HepG2 (cell line): ENCODE data around the gene TBCCD1. TPM values are rescaled to one million over a fixed set of nuclear protein-coding genes. Genes with fewer than 3 reads are reported as not detected.

Experiments
- ATAC-seq: fragments of 200-7000 bp; cut with Tn5 transposase; 3 replicates; pipeline ENCODE4 v1.9.1; 2020; ENCODE audit warnings: mild to moderate bottlenecking, moderate library complexity
- BruUV-seq: library from RNA; stranded (reverse); fragments of 400-500 nt; replicated peaks from 2 replicates; lab custom pipeline; 2021; lab: Mats Ljungman, UMichigan
- CTCF ChIA-PET: fragments of 300-600 bp; formaldehyde crosslinking; extraction: SDS; loops from one replicate; lab custom pipeline; 2021; ENCODE audit warnings: low total read pairs, inconsistent platforms, low intra/inter-chr PET ratio; lab: Yijun Ruan, JAX
- POLR2A ChIA-PET: fragments of 350-600 bp; sonication (Branson Sonifier 250); formaldehyde crosslinking; loops from one replicate; lab custom pipeline; 2020; ENCODE audit warnings: antibody characterized with exemption, inconsistent platforms; lab: Yijun Ruan, JAX
- DNase-seq: peaks from one replicate; pipeline ENCODE4 v3.0.0-alpha.2; 2015; ENCODE audit warnings: low spot score
- FAIRE-seq: peaks from 3 replicates; lab custom pipeline; 2011; peaks lifted over from hg19 to GRCh38; lab: Jason Lieb, UNC
- H2AFZ ChIP-seq: one replicate; pipeline ENCODE4 v1.6.1; 2011; ENCODE audit warnings: low read length, inconsistent platforms
- H3K27ac ChIP-seq: fragments of 300-600 bp; 3 replicates; pipeline ENCODE4 v1.8.0; 2011; ENCODE audit warnings: mixed run types, mild to moderate bottlenecking, mixed read lengths, low read length, inconsistent platforms; ENCODE audit not compliant: insufficient read depth; ENCODE audit errors: extremely low read length
- H3K27me3 ChIP-seq, 2 experiments: fragments of 200-600 bp in 1 of 2; 2 replicates in 1 of 2; 3 replicates in 1 of 2; pipeline versions ENCODE4 v1.6.0 to v1.8.0; 2011; ENCODE audit warnings: low read length in 2 of 2, mild to moderate bottlenecking in 2 of 2, moderate library complexity in 2 of 2, inconsistent platforms in 1 of 2; ENCODE audit not compliant: insufficient read depth in 2 of 2, control insufficient read depth in 1 of 2
- H3K36me3 ChIP-seq, 2 experiments: fragments of 200-600 bp in 1 of 2; replicated peaks in 1 of 2; 2 replicates in 1 of 2; 3 replicates in 1 of 2; pipeline versions ENCODE4 v1.5.1 to v1.8.0; 2011; ENCODE audit warnings: low read length in 2 of 2, inconsistent platforms in 1 of 2; ENCODE audit not compliant: insufficient read depth in 2 of 2, control insufficient read depth in 1 of 2
- H3K4me1 ChIP-seq: 2 replicates; pipeline ENCODE4 v1.5.1; 2012; ENCODE audit warnings: low read length, inconsistent platforms; ENCODE audit not compliant: insufficient read depth
- H3K4me2 ChIP-seq: 2 replicates; pipeline ENCODE4 v1.6.0; 2011; ENCODE audit warnings: low read depth, low read length, inconsistent platforms
- H3K4me3 ChIP-seq, 3 experiments: fragments of 200-600 bp in 1 of 3; sonication (generic), shearing (Covaris generic) in 1 of 3; replicated peaks in 1 of 3; 2 replicates each; pipeline ENCODE4 v1.5.1; 2011 to 2016; ENCODE audit warnings: low read length in 3 of 3, inconsistent platforms in 2 of 3, low read depth in 2 of 3, mild to moderate bottlenecking in 2 of 3, control low read depth in 1 of 3, mixed read lengths in 1 of 3; ENCODE audit not compliant: insufficient read depth in 1 of 3
- H3K79me2 ChIP-seq: one replicate; pipeline ENCODE4 v1.6.1; 2011; ENCODE audit warnings: low read length, inconsistent platforms; ENCODE audit not compliant: insufficient read depth
- H3K9ac ChIP-seq: 2 replicates; pipeline ENCODE4 v1.6.0; 2011; ENCODE audit warnings: mild to moderate bottlenecking, low read depth, low read length, inconsistent platforms; ENCODE audit not compliant: insufficient read depth
- H3K9me3 ChIP-seq: 2 replicates; pipeline ENCODE4 v1.5.1; 2012; ENCODE audit warnings: mild to moderate bottlenecking, low read length
- H4K20me1 ChIP-seq: 2 replicates; pipeline ENCODE4 v1.6.0; 2011; ENCODE audit warnings: inconsistent platforms, mild to moderate bottlenecking, low read length, moderate library complexity; ENCODE audit not compliant: insufficient read depth
- HNF4A ChIP-seq: sonication (generic); formaldehyde crosslinking; IDR thresholded peaks from 2 replicates; pipeline ENCODE4 v1.4.0; 2020; ENCODE audit warnings: missing genetic modification reagents
- NR2F2 ChIP-seq: IDR thresholded peaks from 2 replicates; pipeline ENCODE4 v1.6.1; 2012; ENCODE audit warnings: low read depth, inconsistent platforms, borderline replicate concordance
- NR2F6 ChIP-seq, 2 experiments: IDR thresholded peaks; 2 replicates each; pipeline ENCODE4 v1.6.1; 2016; ENCODE audit warnings: antibody characterized with exemption in 1 of 2, mild to moderate bottlenecking in 1 of 2
- PCBP2 ChIP-seq: fragments of 200-400 bp; formaldehyde crosslinking; optimal IDR thresholded peaks from 2 replicates; pipeline ENCODE3; 2018; ENCODE audit warnings: low read length, low read depth; ENCODE audit not compliant: poor library complexity, severe bottlenecking
- POGZ ChIP-seq: sonication (generic); formaldehyde crosslinking; IDR thresholded peaks from 2 replicates; pipeline ENCODE4 v1.4.0; 2020; ENCODE audit warnings: mild to moderate bottlenecking, missing genetic modification reagents
- RBAK ChIP-seq: sonication (generic); formaldehyde crosslinking; IDR thresholded peaks from 2 replicates; pipeline ENCODE4 v1.5.1; 2020; ENCODE audit warnings: mild to moderate bottlenecking, missing genetic modification reagents
- ZNF121 ChIP-seq: sonication (generic); formaldehyde crosslinking; IDR thresholded peaks from 2 replicates; pipeline ENCODE4 v1.5.0; 2020; ENCODE audit warnings: mild to moderate bottlenecking, missing genetic modification reagents
- ZNF646 ChIP-seq: sonication (generic); formaldehyde crosslinking; IDR thresholded peaks from 2 replicates; pipeline ENCODE4 v1.9.0; 2021; ENCODE audit warnings: mild to moderate bottlenecking, missing genetic modification reagents
- ZNF772 ChIP-seq: sonication (generic); formaldehyde crosslinking; IDR thresholded peaks from 2 replicates; pipeline ENCODE4 v1.5.0; 2020; ENCODE audit warnings: mild to moderate bottlenecking, missing genetic modification reagents
- ZNF816 ChIP-seq: sonication (generic); formaldehyde crosslinking; IDR thresholded peaks from 2 replicates; pipeline ENCODE4 v1.8.0; 2022; ENCODE audit warnings: missing genetic modification reagents, mild to moderate bottlenecking, borderline replicate concordance
- WGBS: methylation state at CpG from one replicate; pipeline ENCODE4 v1.1.6; 2017; ENCODE audit warnings: low lambda C conversion rate; 5-methylcytosine and 5-hydroxymethylcytosine counted together
- in situ Hi-C: cut with HindIII; loops from 2 replicates; pipeline ENCODE4 v1.10.0; 2017; ENCODE audit warnings: low pct_unique_long_range_greater_than_20kb; ENCODE audit not compliant: extremely low pct_ligation_motif_present
- intact Hi-C: fragments of 100-400 bp; cut with micrococcal nuclease; formaldehyde crosslinking; loops from one replicate; pipeline ENCODE4 v1.10.0; 2022; ENCODE audit not compliant: unreplicated experiment
- polyA plus RNA-seq, 8 experiments: library from polyadenylated mRNA; depleted of rRNA in 3 of 8; stranded (reverse) in 7 of 8; unstranded in 1 of 8; fragments of >200 nt; fragmentation: Illumina TruSeq in 4 of 8; extraction: Trizol in 4 of 8; gene quantifications; 2 replicates each; pipeline versions ENCODE4 v1.2.1 to v1.2.3, GENCODE V29; 2011 to 2016; ENCODE audit warnings: low read depth in 4 of 8, missing spikeins in 1 of 8, mixed read lengths in 1 of 8; ENCODE audit not compliant: insufficient read depth in 1 of 8
- total RNA-seq, 5 experiments: library from RNA; depleted of rRNA; stranded (reverse); fragments of >200 nt; fragmentation: Illumina TruSeq; extraction: Trizol; gene quantifications; 2 replicates each; pipeline ENCODE4 v1.2.3, GENCODE V29; 2016; ENCODE audit warnings: low read depth in 1 of 5

The TBCCD1 gene
- total and polyA plus RNA-seq, 2 of the 13 experiments (the other 11 are each of a cell fraction or from before 2014, with no cell fraction given): 13.6 to 16.2 TPM

GRCh38 chr3:186566772-186567071 is 417 bp downstream of the TBCCD1 start:
- peaks cover 38% of the 10 kb centered on the region for H3K79me2 ChIP-seq
- in situ Hi-C loops: no loop called here
- peaks cover 40% of the 10 kb centered on the region for H3K4me1 ChIP-seq
- intact Hi-C loops: no loop called here
- H2AFZ ChIP-seq: peak overlapping the region; percentile 51
- 3% methylated on average over 4 of the region's 14 CpGs for WGBS
- H3K27me3 ChIP-seq: no peaks in the 10 kb centered on the region; a peak in 1 of 5 replicates
- no peaks in the 10 kb centered on the region for H4K20me1 ChIP-seq
- ChIA-PET CTCF (no interaction called here), POLR2A (interaction anchor here (1.8 to 6.5 kb wide), 6 partner anchors 12 to 47 kb away, joined by 5 to 111 read pairs (median 16); partner anchors contain the start of gene AHSG)
- H3K36me3 ChIP-seq: peaks cover 0 to 11% of the 10 kb centered on the region in 2 experiments; a peak in 2 of 5 replicates
- H3K27ac ChIP-seq: peak overlapping the region; percentile 83
- ATAC-seq: peak; percentile 10
- H3K4me2 ChIP-seq: peak overlapping the region; percentile 65
- TSS peak; percentile 31 for BruUV-seq
- H3K9ac ChIP-seq: peak overlapping the region; percentile 88
- TF ChIP-seq ZNF772 (no peak), ZNF121 (CRISPR knock-in tag) (0 out of 2 replicates have a peak, but pooled peaks have one; percentile 5), RBAK (no peak), NR2F2 (0 out of 2 replicates have a peak, but pooled peaks have one; percentile 11), ZNF646 (CRISPR knock-in tag) (no peak), POGZ (CRISPR knock-in tag) (no peak), NR2F6 (IDR thresholded peaks at IDR 0.05) (peak; percentile 12; the same call in 1 of the 2 replicates), NR2F6 (CRISPR knock-in tag; IDR thresholded peaks at IDR 0.05) (no peak), ZNF816 (CRISPR knock-in tag) (0 out of 2 replicates have a peak, but pooled peaks have one; percentile 8), HNF4A (peak; percentile 6; the same call in 1 of the 2 replicates), PCBP2 (no peak)
- H3K4me3 ChIP-seq: peak overlapping the region; percentile 67 to 88 (median 81)
- DNase-seq: no peak
- no peak for FAIRE-seq
- no peaks in the 10 kb centered on the region for H3K9me3 ChIP-seq
